IMR-90 (cell line): ENCODE data around the gene PAM. TPM values are rescaled to one million over a fixed set of nuclear protein-coding genes. Genes with fewer than 3 reads are reported as not detected.

Experiments used
- ATAC-seq: fragments of 200-7000 bp; cut with Tn5 transposase; 2 replicates; pipeline ENCODE4 v1.9.1; 2020; ENCODE audit warnings: low read depth, mild to moderate bottlenecking, moderate library complexity
- BruUV-seq: library from RNA; stranded (reverse); fragments of 400-500 nt; replicated peaks from 2 replicates; lab custom pipeline; 2021; lab: Mats Ljungman, UMichigan
- CTCF ChIA-PET: fragments of 300-600 bp; formaldehyde crosslinking; extraction: SDS; loops from one replicate; lab custom pipeline; 2021; ENCODE audit warnings: antibody characterized with exemption; lab: Yijun Ruan, JAX
- POLR2A ChIA-PET: fragments of 300-600 bp; sonication (Branson Sonifier 250); formaldehyde crosslinking; loops from one replicate; lab custom pipeline; 2022; ENCODE audit warnings: antibody characterized with exemption; ENCODE audit not compliant: unreplicated experiment; lab: Charles Lee
- DNase-seq: peaks from one replicate; pipeline ENCODE4 v3.0.0; 2013
- H2AFZ ChIP-seq: replicated peaks from 2 replicates; pipeline ENCODE3; 2013; ENCODE audit warnings: low read length, mild to moderate bottlenecking; ENCODE audit not compliant: poor library complexity
- H2AK5ac ChIP-seq: 2 replicates; pipeline ENCODE4 v1.6.1; 2013; ENCODE audit warnings: low read depth, low read length, inconsistent platforms
- H2AK9ac ChIP-seq: replicated peaks from 2 replicates; pipeline ENCODE3; 2013; ENCODE audit warnings: mild to moderate bottlenecking, low read depth, low read length, moderate library complexity; ENCODE audit not compliant: poor library complexity
- H2BK120ac ChIP-seq: 2 replicates; pipeline ENCODE4 v1.6.1; 2013; ENCODE audit warnings: low read depth, low read length, inconsistent platforms
- H2BK15ac ChIP-seq: 3 replicates; pipeline ENCODE4 v1.6.1; 2013; ENCODE audit warnings: low read depth, low read length, inconsistent platforms
- H2BK20ac ChIP-seq: 2 replicates; pipeline ENCODE4 v1.6.1; 2013; ENCODE audit warnings: low read depth, mild to moderate bottlenecking, inconsistent platforms, low read length, moderate library complexity
- H2BK5ac ChIP-seq: 2 replicates; pipeline ENCODE4 v1.6.1; 2013; ENCODE audit warnings: mild to moderate bottlenecking, low read depth, low read length, inconsistent platforms; ENCODE audit not compliant: poor library complexity, severe bottlenecking
- H3K14ac ChIP-seq: replicated peaks from 2 replicates; pipeline ENCODE4 v1.6.1; 2013; ENCODE audit warnings: low read depth, low read length, inconsistent platforms
- H3K18ac ChIP-seq: 2 replicates; pipeline ENCODE4 v1.6.1; 2013; ENCODE audit warnings: low read depth, low read length, control low read depth
- H3K23ac ChIP-seq: 2 replicates; pipeline ENCODE4 v1.6.1; 2013; ENCODE audit warnings: low read depth, low read length, inconsistent platforms
- H3K27ac ChIP-seq: 2 replicates; pipeline ENCODE4 v1.5.1; 2013; ENCODE audit warnings: mild to moderate bottlenecking, control low read depth, low read length; ENCODE audit not compliant: insufficient read depth
- H3K27me3 ChIP-seq: 2 replicates; pipeline ENCODE4 v1.6.1; 2013; ENCODE audit warnings: low read length; ENCODE audit not compliant: control insufficient read depth, insufficient read depth
- H3K36me3 ChIP-seq: 2 replicates; pipeline ENCODE4 v1.6.1; 2013; ENCODE audit warnings: low read length, mixed read lengths; ENCODE audit not compliant: control insufficient read depth, insufficient read depth
- H3K4ac ChIP-seq: 2 replicates; pipeline ENCODE4 v1.6.1; 2013; ENCODE audit warnings: low read depth, low read length, inconsistent platforms
- H3K4me1 ChIP-seq: 2 replicates; pipeline ENCODE4 v1.6.1; 2013; ENCODE audit warnings: low read length, mixed read lengths; ENCODE audit not compliant: control insufficient read depth, insufficient read depth
- H3K4me2 ChIP-seq: 2 replicates; pipeline ENCODE4 v1.6.1; 2013; ENCODE audit warnings: low read depth, mild to moderate bottlenecking, control low read depth, low read length, moderate library complexity
- H3K4me3 ChIP-seq: 2 replicates; pipeline ENCODE4 v1.5.1; 2013; ENCODE audit warnings: low read depth, mild to moderate bottlenecking, control low read depth, low read length, moderate library complexity; ENCODE audit not compliant: insufficient read depth
- H3K56ac ChIP-seq: 2 replicates; pipeline ENCODE4 v1.6.1; 2013; ENCODE audit warnings: low read length, inconsistent platforms; ENCODE audit not compliant: insufficient read depth; ENCODE audit errors: extremely low read depth
- H3K79me1 ChIP-seq, 2 experiments: 2 replicates each; pipeline ENCODE4 v1.6.1; 2013; ENCODE audit warnings: low read length in 2 of 2, inconsistent platforms in 1 of 2, low read depth in 1 of 2
- H3K9ac ChIP-seq: 2 replicates; pipeline ENCODE4 v1.6.1; 2013; ENCODE audit warnings: low read depth, low read length, control low read depth
- H3K9me1 ChIP-seq: 2 replicates; pipeline ENCODE4 v1.6.1; 2013; ENCODE audit warnings: low read length, inconsistent platforms; ENCODE audit not compliant: insufficient read depth
- H3K9me3 ChIP-seq: 2 replicates; pipeline ENCODE4 v1.6.1; 2013; ENCODE audit warnings: low read length; ENCODE audit not compliant: control insufficient read depth, insufficient read depth
- H4K20me1 ChIP-seq: 2 replicates; pipeline ENCODE4 v1.6.1; 2013; ENCODE audit warnings: low read length, inconsistent platforms; ENCODE audit not compliant: insufficient read depth
- H4K5ac ChIP-seq: 2 replicates; pipeline ENCODE4 v1.6.1; 2013; ENCODE audit warnings: mild to moderate bottlenecking, low read depth, low read length, control low read depth
- H4K8ac ChIP-seq, 2 experiments: 2 replicates each; pipeline ENCODE4 v1.6.1; 2013; ENCODE audit warnings: low read depth in 2 of 2, low read length in 2 of 2, control low read depth in 1 of 2, inconsistent platforms in 1 of 2
- H4K91ac ChIP-seq: 2 replicates; pipeline ENCODE4 v1.6.1; 2013; ENCODE audit warnings: low read depth, low read length, inconsistent platforms; ENCODE audit not compliant: insufficient read depth
- BHLHE40 ChIP-seq: fragments of 150-350 bp; IDR thresholded peaks from 2 replicates; pipeline ENCODE4 v1.6.1; 2016; ENCODE audit warnings: mild to moderate bottlenecking, low read depth, low read length
- CEBPB ChIP-seq: IDR thresholded peaks from 2 replicates; pipeline ENCODE4 v1.6.1; 2012; ENCODE audit warnings: low read depth, low read length, improper control_type of control experiment
- CHD1 ChIP-seq: IDR thresholded peaks from 2 replicates; pipeline ENCODE4 v1.6.1; 2012; ENCODE audit warnings: low read depth, low read length, improper control_type of control experiment
- CTCF ChIP-seq: conservative IDR thresholded peaks from 2 replicates; pipeline ENCODE4 v1.5.1; 2012; ENCODE audit warnings: mild to moderate bottlenecking, low read depth, low read length, improper control_type of control experiment
- ELK1 ChIP-seq: fragments of 150-350 bp; IDR thresholded peaks from 2 replicates; pipeline ENCODE4 v1.6.1; 2016; ENCODE audit warnings: low read depth, mild to moderate bottlenecking, low read length, moderate library complexity, borderline replicate concordance
- FOS ChIP-seq: fragments of 150-350 bp; IDR thresholded peaks from 2 replicates; pipeline ENCODE4 v1.6.1; 2016; ENCODE audit warnings: low read depth, low read length
- MAFK ChIP-seq: IDR thresholded peaks from 2 replicates; pipeline ENCODE4 v1.6.1; 2012; ENCODE audit warnings: low read depth, low read length, improper control_type of control experiment
- MAZ ChIP-seq: IDR thresholded peaks from 2 replicates; pipeline ENCODE4 v1.6.1; 2012; ENCODE audit warnings: low read depth, mild to moderate bottlenecking, low read length, improper control_type of control experiment, moderate library complexity, borderline replicate concordance
- MXI1 ChIP-seq: IDR thresholded peaks from 2 replicates; pipeline ENCODE4 v1.6.1; 2012; ENCODE audit warnings: low read depth, mild to moderate bottlenecking, low read length, moderate library complexity, borderline replicate concordance
- NFE2L2 ChIP-seq: fragments of 150-350 bp; IDR thresholded peaks from 2 replicates; pipeline ENCODE4 v1.6.1; 2016; ENCODE audit warnings: low read depth, mild to moderate bottlenecking, low read length
- POLR2A ChIP-seq: IDR thresholded peaks from 2 replicates; pipeline ENCODE4 v1.6.1; 2012; ENCODE audit warnings: mild to moderate bottlenecking, low read depth, low read length
- RAD21 ChIP-seq: IDR thresholded peaks from 2 replicates; pipeline ENCODE4 v1.6.1; 2012; ENCODE audit warnings: low read length, improper control_type of control experiment
- RCOR1 ChIP-seq: IDR thresholded peaks from 2 replicates; pipeline ENCODE4 v1.6.1; 2012; ENCODE audit warnings: mild to moderate bottlenecking, low read length, improper control_type of control experiment; ENCODE audit not compliant: insufficient replicate concordance
- RFX5 ChIP-seq: IDR thresholded peaks from 2 replicates; pipeline ENCODE4 v1.8.0; 2012; ENCODE audit warnings: low read depth, mild to moderate bottlenecking, low read length, moderate library complexity
- SMC3 ChIP-seq: fragments of 150-350 bp; IDR thresholded peaks from 2 replicates; pipeline ENCODE4 v1.6.1; 2016; ENCODE audit warnings: low read depth, mild to moderate bottlenecking, antibody characterized with exemption, low read length, moderate library complexity
- USF2 ChIP-seq: fragments of 150-350 bp; IDR thresholded peaks from 2 replicates; pipeline ENCODE4 v1.6.1; 2017; ENCODE audit warnings: mild to moderate bottlenecking, antibody characterized with exemption, low read length, low read depth
- WGBS, 2 experiments: methylation state at CpG; one replicate each; pipeline versions ENCODE4 v1.1.5 to v1.1.7; 2013; ENCODE audit warnings: missing lambda C conversion rate in 2 of 2; ENCODE audit not compliant: insufficient read length in 1 of 2; ENCODE audit errors: extremely low coverage in 2 of 2; 5-methylcytosine and 5-hydroxymethylcytosine counted together
- dilution Hi-C: fragments of 300-500 bp; cut with HindIII; formaldehyde crosslinking; loops from one replicate; pipeline ENCODE4 v1.14.3; 2018; ENCODE audit warnings: low sequenced_read_pairs; ENCODE audit not compliant: unreplicated experiment
- in situ Hi-C: fragments of 300-500 bp; cut with MboI; formaldehyde crosslinking; loops from 3 replicates; pipeline ENCODE4 v1.14.3; 2019; ENCODE audit warnings: low sequenced_read_pairs, inconsistent platforms, mixed read lengths
- intact Hi-C: fragments of 100-400 bp; cut with micrococcal nuclease; formaldehyde crosslinking; loops from 2 replicates; pipeline ENCODE4 v1.10.0; 2022
- polyA plus RNA-seq, 3 experiments: library from polyadenylated mRNA; depleted of rRNA; stranded (reverse); fragments of >200 nt; gene quantifications; 2 replicates each; pipeline ENCODE4 v1.2.3, GENCODE V29; 2012; ENCODE audit warnings: low replicate concordance in 1 of 3
- total RNA-seq: library from RNA; depleted of rRNA; stranded (reverse); fragments of >200 nt; gene quantifications from 2 replicates; pipeline ENCODE4 v1.2.3, GENCODE V29; 2012

The PAM gene
- total and polyA plus RNA-seq, 2 of the 4 experiments (the other 2 are of a cell fraction) = 115 to 179 TPM

GRCh38 chr5:102747386-102748166, 7.5 kb upstream of the PAM start:
- no peaks in the 10 kb centered on the region for H3K27me3 ChIP-seq
- in situ Hi-C loops = no loop called here
- POLR2A ChIA-PET = no interaction called here

More at GRCh38 chr5:102747386-102748166, 7.5 kb upstream of the PAM start:
- no peaks in the 10 kb centered on the region for H3K79me1 ChIP-seq
- no peak overlapping the region for H2AK5ac ChIP-seq
- dilution Hi-C loops (no loop called here), intact Hi-C loops (no loop called here)
- H4K91ac ChIP-seq = no peak overlapping the region
- no peak for ATAC-seq
- CTCF ChIA-PET = no interaction called here
- H3K14ac ChIP-seq = no peak overlapping the region
- no peak overlapping the region for H4K8ac ChIP-seq
- H2AK9ac ChIP-seq = no peak overlapping the region
- no TSS peak for BruUV-seq
- no peak overlapping the region for H3K4ac ChIP-seq
- H3K23ac ChIP-seq = no peak overlapping the region
- H4K5ac ChIP-seq = no peak overlapping the region
- no peak overlapping the region for H3K4me2 ChIP-seq
- no peak overlapping the region for H2BK15ac ChIP-seq
- H3K4me1 ChIP-seq = no peaks in the 10 kb centered on the region
- TF ChIP-seq CTCF (no peak), MAFK (no peak), RAD21 (no peak), CEBPB (no peak), FOS (no peak), MAZ (no peak), BHLHE40 (no peak), RCOR1 (no peak), NFE2L2 (no peak), USF2 (no peak), SMC3 (no peak), POLR2A (no peak), ELK1 (no peak), RFX5 (no peak), CHD1 (no peak), MXI1 (no peak)
- no peaks in the 10 kb centered on the region for H4K20me1 ChIP-seq
- no peak overlapping the region for H3K9ac ChIP-seq
- no peak overlapping the region for H3K4me3 ChIP-seq
- no peaks in the 10 kb centered on the region for H3K9me1 ChIP-seq
- H3K9me3 ChIP-seq = no peaks in the 10 kb centered on the region
- H3K56ac ChIP-seq = no peak overlapping the region
- no peak overlapping the region for H2BK20ac ChIP-seq
- WGBS, 2 experiments = no CpG with 5 or more reads among the region's 4 CpGs
- H3K18ac ChIP-seq = no peak overlapping the region
- DNase-seq = no peak
- H2BK120ac ChIP-seq = no peak overlapping the region
- no peaks in the 10 kb centered on the region for H3K36me3 ChIP-seq
- no peak overlapping the region for H2BK5ac ChIP-seq
- no peak overlapping the region for H3K27ac ChIP-seq
- H2AFZ ChIP-seq = no peak overlapping the region
